ENCODE measurements around the gene MUC13. TPM values are rescaled to one million over a fixed set of nuclear protein-coding genes. Genes with fewer than 3 reads are reported as not detected.

The MUC13 gene
- total RNA-seq, 4 donors from 2014 or later, result 37.8 to 700 (median 401) TPM

DNA sequence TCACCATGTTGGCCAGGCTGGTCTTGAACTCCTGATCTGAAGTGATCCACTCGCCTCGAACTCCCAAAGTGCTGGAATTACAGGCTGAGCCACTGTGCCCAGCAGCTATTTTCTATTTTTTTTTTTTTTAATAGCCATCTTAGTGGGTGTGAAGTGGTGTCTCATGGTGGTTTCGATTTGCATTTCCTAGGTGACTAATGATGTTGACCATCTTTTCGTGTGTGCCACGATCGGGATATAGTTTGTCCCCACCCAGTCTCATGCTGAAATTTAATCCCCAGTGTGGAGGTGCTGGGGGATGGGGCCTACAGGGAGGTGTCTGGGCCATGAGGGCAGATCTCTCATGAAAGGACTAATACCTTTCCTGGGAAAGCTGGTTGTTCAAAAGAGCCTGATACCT lies 41.8 kb upstream of the MUC13 start:
- in situ Hi-C loops (cut with MboI; ENCODE audit: low pct_ligation_motif_present in 1 of 4, low pct_unique_long_range_greater_than_20kb in 1 of 4, low sequenced_read_pairs in 3 of 4) (no loop called here), intact Hi-C loops (cut with DNase I; ENCODE audit: low total_unique reads) (no loop called here)
- TF ChIP-seq, protein P1, sequence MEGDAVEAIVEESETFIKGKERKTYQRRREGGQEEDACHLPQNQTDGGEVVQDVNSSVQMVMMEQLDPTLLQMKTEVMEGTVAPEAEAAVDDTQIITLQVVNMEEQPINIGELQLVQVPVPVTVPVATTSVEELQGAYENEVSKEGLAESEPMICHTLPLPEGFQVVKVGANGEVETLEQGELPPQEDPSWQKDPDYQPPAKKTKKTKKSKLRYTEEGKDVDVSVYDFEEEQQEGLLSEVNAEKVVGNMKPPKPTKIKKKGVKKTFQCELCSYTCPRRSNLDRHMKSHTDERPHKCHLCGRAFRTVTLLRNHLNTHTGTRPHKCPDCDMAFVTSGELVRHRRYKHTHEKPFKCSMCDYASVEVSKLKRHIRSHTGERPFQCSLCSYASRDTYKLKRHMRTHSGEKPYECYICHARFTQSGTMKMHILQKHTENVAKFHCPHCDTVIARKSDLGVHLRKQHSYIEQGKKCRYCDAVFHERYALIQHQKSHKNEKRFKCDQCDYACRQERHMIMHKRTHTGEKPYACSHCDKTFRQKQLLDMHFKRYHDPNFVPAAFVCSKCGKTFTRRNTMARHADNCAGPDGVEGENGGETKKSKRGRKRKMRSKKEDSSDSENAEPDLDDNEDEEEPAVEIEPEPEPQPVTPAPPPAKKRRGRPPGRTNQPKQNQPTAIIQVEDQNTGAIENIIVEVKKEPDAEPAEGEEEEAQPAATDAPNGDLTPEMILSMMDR (IDR thresholded peaks at IDR 0.05), result no peak
- TF ChIP-seq POLR2A (IDR thresholded peaks at IDR 0.05), result no peak
- TF ChIP-seq EP300 (IDR thresholded peaks at IDR 0.05; ENCODE audit: low read depth), result no peak
- no peak for TF ChIP-seq POLR2AphosphoS5 (IDR thresholded peaks at IDR 0.05)
- Histone ChIP-seq H3K27ac (no peak overlapping the region), H3K9me3 (no peaks in the 10 kb centered on the region), H3K4me3 (no peak overlapping the region), H3K36me3 (no peaks in the 10 kb centered on the region), H3K4me1 (peaks cover 4 to 43% (median 23%) of the 10 kb centered on the region in 4 donors), H3K27me3 (no peaks in the 10 kb centered on the region)
- WGBS, 2 donors (ENCODE audit: low coverage in 1 of 2), result 86% methylated on average over 6 of the region's 6 CpGs; no CpG with 5 or more reads in 1 of the 2 donors
- DNase-seq, result no peak

DNA sequence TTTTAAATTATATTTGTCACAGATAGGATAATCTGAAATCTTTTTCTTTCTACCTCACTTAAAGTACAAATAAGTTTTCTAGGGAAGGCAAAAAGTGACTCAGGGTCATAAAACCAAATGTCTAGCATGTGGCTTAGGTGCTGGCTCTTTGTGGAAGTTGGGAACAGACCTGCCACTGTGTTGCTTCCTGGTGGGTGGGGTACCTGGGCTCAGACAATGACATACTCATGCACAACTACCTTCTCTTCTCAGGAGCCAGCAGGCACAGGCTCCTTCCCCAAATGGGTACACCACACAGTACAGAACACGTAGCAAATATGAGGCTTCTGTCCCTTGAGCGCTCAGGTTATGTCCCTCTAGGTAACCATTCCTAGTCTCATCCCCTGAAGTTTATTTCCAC lies 40.1 kb upstream of the MUC13 start:
- H3K4me1 ChIP-seq, result peaks cover 4 to 57% (median 35%) of the 10 kb centered on the region in 4 donors
- H3K4me3 ChIP-seq, result no peak overlapping the region
- H3K27ac ChIP-seq, result peak overlapping the region; percentile 76 to 88 (median 81)
- no peaks in the 10 kb centered on the region for H3K36me3 ChIP-seq
- intact Hi-C loops (cut with DNase I; ENCODE audit: low total_unique reads) (no loop called here), in situ Hi-C loops (cut with MboI; ENCODE audit: low pct_ligation_motif_present in 1 of 4, low pct_unique_long_range_greater_than_20kb in 1 of 4, low sequenced_read_pairs in 3 of 4) (no loop called here)
- DNase-seq, result peak; percentile 70
- no peaks in the 10 kb centered on the region for H3K27me3 ChIP-seq
- 60 to 70% methylated on average over 1 to 2 of the region's 2 CpGs for WGBS, 2 donors (ENCODE audit: low coverage in 1 of 2)
- TF ChIP-seq POLR2AphosphoS5 (IDR thresholded peaks at IDR 0.05) (peak in 2 of 3 donors; percentile 53 to 64), EP300 (IDR thresholded peaks at IDR 0.05; ENCODE audit: low read depth) (no peak)
- H3K9me3 ChIP-seq, result no peaks in the 10 kb centered on the region

DNA sequence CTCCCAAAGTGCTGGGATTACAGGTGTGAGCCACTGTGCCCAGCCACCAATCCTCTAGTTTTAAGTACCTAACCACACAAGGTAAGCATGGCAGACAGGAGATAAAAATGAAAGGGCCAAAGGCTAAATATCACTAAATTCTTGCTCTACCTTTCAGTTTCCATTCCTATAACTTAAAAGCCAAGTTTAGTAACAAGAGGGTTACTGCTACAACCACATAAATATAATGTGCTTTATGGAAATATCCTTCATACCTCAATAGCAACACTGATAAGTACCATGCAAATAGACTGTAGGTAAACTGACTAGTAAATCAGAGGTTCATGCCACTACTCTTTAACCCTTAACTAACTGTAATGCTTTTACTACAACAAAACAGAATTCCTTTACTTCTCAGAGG lies 38.7 kb upstream of the MUC13 start:
- TF ChIP-seq, protein P1 (IDR thresholded peaks at IDR 0.05), result no peak
- no peak for TF ChIP-seq EP300 (IDR thresholded peaks at IDR 0.05; ENCODE audit: low read depth)
- TF ChIP-seq POLR2A (IDR thresholded peaks at IDR 0.05), result no peak
- no peak for TF ChIP-seq POLR2AphosphoS5 (IDR thresholded peaks at IDR 0.05)
- DNase-seq, result no peak
- peaks cover 4 to 57% (median 35%) of the 10 kb centered on the region in 4 donors for H3K4me1 ChIP-seq
- intact Hi-C loops (cut with DNase I; ENCODE audit: low total_unique reads), result no loop called here
- no peaks in the 10 kb centered on the region for H3K9me3 ChIP-seq
- peak overlapping the region; percentile 76 to 88 (median 81) for H3K27ac ChIP-seq
- in situ Hi-C loops (cut with MboI; ENCODE audit: low pct_ligation_motif_present in 1 of 4, low pct_unique_long_range_greater_than_20kb in 1 of 4, low sequenced_read_pairs in 3 of 4), result no loop called here
- H3K36me3 ChIP-seq, result no peaks in the 10 kb centered on the region
- H3K27me3 ChIP-seq, result no peaks in the 10 kb centered on the region
- no peak overlapping the region for H3K4me3 ChIP-seq

DNA sequence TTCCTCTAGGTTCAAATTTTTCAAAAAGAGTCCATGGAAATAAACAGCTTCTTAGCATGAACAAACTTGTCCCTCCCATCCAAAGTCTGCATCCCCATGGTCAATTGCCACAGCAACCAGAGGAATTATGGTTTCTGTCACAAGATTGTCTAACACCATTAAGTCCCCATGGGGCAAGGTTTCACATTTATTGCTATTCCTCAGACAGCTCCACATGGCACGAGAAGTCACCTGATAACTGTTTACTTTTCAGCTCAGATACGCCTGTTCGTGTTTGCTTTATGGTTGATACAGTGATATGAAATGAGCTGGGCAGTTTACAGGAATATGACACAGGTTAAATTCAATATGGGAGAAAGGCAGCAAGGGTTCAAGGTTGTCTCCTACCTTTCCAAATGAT lies 37.9 kb upstream of the MUC13 start:
- in situ Hi-C loops (cut with MboI; ENCODE audit: low pct_ligation_motif_present in 1 of 4, low pct_unique_long_range_greater_than_20kb in 1 of 4, low sequenced_read_pairs in 3 of 4), result no loop called here

More for the DNA sequence above, 37.9 kb upstream of the MUC13 start:
- intact Hi-C loops (cut with DNase I; ENCODE audit: low total_unique reads), result no loop called here
- H3K4me3 ChIP-seq, result no peak overlapping the region
- H3K27ac ChIP-seq, result peak overlapping the region; percentile 80 to 88 (median 86)
- no peaks in the 10 kb centered on the region for H3K36me3 ChIP-seq
- DNase-seq, result peak; percentile 72
- peaks cover 4 to 57% (median 35%) of the 10 kb centered on the region in 4 donors for H3K4me1 ChIP-seq
- H3K9me3 ChIP-seq, result no peaks in the 10 kb centered on the region
- TF ChIP-seq, protein P1 (IDR thresholded peaks at IDR 0.05), result no peak
- peak; percentile 29 to 58 (median 50) for TF ChIP-seq POLR2AphosphoS5 (IDR thresholded peaks at IDR 0.05)
- peak; percentile 69 for TF ChIP-seq EP300 (IDR thresholded peaks at IDR 0.05; ENCODE audit: low read depth)
- no peak for TF ChIP-seq POLR2A (IDR thresholded peaks at IDR 0.05)
- no peaks in the 10 kb centered on the region for H3K27me3 ChIP-seq
- 55 to 59% methylated on average over 3 of the region's 3 CpGs for WGBS, 2 donors (ENCODE audit: low coverage in 1 of 2)

Data from transverse colon (tissue), 4 donors.